ENCODE measurements around the gene CPTP.

The CPTP gene

DNA sequence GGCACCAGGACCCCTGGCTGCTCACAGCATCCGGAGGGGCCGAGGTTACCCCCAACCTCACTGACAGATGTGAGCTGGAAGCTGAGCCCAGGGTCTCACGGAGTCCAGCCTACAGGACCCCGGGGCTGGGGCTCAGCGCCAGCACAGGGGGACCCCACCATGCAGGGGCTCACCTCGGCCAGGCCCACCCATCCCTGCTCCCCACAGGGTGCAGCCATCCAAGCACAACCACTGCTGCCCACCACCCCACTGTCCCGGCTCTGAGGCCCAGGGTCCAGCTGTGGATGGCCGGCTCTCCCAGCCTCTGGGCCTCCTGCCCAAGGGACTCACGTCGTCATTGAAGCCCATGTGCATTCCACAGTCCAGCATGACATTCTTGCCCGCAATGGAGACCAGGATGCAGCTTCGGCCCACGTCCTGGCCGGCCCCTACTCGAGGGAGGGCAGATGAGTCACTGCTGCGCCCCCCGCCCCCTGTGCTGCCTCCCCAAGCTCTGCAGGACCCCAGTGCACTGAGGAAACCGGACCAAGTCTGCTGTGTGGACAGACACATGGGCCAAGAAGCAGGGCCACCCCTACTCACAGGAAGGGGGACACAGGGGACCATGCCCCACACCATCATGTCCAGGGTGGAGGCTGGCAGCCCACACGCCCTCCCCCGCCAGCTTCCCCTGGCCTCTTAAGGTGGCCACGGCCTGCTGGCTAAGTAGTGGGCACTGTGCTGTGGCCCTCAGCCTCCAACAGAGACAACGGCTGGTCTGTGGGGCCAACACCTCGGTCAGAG lies 3.7 kb upstream of the CPTP start:
- DNase-seq: no peak

GRCh38 chr1:1321477-1321876 lies 3.1 kb upstream of the CPTP start:
- DNase-seq: no peak

DNA sequence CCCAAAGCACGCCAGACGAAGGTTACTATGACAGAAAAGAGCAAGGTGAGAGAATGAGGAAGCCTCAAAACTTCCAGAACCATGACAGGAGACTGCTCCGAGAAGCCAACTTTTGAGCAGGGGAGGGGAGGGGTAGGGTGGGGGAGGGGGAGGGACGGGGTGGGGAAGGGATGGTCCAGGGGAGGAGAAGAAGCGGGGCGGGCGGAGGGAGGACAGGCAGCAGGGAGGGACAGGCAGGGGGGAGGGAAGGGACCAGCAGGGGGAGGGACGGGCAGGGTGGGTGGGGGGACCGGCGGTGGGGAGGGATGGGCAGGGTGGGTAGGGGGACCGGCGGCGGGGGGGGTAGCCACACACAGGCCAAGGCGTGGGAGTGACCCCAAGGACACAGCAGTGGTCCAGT lies 2.2 kb upstream of the CPTP start:
- no peak for DNase-seq

DNA sequence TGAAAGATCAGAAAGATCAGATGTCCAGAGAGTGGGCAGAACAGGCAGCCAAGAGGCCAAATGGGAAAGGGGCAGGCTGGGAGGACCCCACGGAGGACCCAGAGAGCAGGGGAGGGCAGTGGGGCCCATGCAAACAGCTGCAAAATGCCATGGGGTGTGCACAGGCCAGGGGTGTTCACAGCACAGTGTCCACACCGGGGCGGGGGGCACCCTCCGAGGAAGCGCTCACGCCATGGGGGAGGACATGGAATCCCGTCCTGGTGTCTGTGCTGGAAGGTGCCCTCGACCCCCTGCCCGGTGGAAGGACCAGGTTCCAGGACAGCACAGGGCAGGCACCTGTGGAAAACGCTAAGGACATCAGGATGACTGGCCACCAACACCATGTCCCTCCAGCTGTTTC lies 1.6 kb upstream of the CPTP start:
- no peak for DNase-seq

DNA sequence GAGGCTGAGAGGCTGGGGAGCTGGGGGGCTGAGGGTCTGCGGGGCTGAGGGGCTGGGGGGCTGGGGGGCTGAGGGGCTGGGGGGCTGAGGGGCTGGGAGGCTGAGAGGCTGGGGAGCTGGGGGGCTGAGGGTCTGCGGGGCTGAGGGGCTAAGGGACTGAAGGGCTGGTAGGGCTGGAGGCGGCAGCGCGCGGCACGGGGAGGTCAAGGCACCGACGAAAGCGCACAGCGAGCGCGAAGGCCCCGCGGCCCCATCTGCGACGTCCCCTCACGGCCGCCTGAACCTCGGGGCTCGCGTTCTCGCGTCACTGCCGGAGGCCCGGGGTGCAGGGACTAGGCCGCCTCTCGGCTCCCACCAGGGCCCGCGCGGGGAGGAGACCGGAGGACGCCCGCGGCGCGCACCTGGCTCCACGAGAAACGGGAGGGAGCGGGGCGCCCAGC lies 498 bp upstream of the CPTP start:
- DNase-seq: no peak

DNA sequence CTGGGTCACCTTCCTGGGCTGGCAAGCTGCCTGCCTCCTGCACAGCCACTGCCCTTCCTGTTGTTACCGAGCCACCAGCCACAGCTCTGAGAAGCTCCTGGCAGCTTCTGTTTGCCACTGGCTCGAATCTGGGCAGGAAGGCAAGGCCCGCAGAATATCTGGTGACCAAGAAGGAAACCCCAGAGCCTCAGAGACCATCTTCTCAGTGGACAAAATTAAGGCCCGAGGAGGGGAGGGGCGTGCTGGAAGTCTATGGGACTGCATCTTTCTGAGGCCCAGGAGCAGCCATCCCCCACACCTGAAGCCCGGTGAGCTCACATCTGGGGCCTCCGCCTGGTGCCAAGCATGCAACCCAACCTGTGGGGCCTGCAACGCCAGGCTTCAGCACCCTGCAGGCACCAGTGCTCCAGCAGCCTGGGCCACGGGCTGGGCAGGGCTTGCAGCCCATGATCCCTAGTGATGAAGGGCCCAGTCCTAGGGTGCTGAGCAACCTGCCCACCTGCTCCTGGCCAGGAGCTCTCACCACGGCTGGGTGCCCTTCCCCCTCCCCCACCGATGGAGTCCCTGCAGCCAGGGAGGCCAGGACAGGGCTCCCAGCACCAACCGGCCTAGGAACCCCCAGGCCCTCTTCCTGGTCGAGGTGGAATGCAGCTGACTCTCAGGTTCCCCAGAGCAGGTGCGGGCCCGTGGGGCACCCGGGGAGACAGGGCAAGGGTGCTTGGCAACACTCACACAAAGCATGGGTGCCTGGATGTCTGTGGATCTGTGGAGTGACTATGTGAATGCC lies 879 bp downstream of the CPTP start:
- DNase-seq: peak in 1 of 2 donors; percentile 19

DNA sequence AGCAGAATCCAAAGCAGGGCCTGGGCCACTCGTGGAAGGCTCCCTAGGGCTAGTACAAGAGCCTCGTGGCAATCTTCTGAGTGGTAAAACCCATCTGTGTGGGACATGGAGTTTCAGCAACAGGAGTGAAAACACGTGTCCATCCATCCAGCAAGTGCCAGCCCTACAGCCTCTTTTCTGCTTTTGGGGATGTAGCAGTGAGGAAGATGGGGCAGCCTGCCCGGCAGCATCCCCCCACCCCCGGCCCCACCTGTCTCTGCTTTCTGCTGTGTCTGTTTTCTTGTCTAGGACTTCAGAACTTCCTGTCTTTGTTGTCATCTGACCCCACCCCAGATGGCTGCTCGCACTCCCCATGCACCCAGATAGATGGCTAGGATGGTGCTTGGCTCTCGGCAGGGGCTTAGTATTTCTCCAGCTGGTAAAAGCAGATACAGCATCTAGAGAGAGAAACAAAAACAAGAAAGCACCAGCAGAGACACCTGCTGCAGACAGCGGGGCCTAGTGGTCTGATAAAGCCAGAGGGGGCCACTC lies 1.5 kb downstream of the CPTP start:
- DNase-seq: no peak

GRCh38 chr1:1327291-1327690 lies 2.7 kb downstream of the CPTP start:
- DNase-seq: no peak

- no peak for DNase-seq
Measured at GRCh38 chr1:1328254-1328653, 3.7 kb downstream of the CPTP start.

DNA sequence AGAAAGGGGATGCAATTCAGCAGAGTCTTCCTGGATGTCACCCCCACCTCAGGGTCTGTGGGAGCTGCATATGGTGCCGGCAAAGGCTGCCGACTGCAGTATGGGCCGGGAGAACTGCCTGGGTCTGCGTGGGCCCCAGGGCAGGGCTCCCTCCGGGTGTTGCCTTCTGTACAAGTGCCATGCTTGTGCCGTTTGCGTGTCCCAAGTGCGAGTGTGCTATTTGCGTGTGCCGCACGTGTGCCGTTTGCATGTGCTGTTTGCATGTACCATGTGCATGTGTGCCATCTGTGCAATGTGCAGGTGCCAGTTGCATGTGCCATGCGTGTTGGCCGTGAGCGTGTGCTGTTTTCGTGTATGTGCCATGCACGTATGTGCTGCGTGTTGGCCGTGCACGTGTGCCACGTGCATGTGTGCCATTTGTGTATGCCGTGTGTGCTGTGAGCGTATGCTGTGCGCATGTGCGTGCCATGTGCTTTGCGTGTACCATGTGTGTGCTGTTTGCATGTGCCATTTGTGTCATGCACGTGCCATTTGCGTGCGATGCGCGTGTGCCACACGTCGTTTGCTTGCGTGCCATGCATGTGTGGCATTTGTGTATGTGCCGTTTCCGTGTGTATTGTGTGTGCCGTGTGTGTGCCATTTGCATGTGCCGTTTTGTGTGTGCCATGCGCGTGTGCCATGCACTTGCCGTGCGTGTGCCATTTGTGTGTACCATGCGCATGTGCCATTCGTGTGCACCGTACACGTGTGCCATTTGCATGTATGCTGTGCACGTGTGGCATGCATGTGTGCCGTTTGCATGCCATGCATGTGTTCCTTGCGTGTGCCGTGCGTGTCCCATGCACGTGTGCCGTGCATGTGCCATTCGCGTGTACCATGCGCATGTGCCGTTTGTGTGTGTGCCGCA lies 5.0 kb downstream of the CPTP start:
- no peak for DNase-seq

DNA sequence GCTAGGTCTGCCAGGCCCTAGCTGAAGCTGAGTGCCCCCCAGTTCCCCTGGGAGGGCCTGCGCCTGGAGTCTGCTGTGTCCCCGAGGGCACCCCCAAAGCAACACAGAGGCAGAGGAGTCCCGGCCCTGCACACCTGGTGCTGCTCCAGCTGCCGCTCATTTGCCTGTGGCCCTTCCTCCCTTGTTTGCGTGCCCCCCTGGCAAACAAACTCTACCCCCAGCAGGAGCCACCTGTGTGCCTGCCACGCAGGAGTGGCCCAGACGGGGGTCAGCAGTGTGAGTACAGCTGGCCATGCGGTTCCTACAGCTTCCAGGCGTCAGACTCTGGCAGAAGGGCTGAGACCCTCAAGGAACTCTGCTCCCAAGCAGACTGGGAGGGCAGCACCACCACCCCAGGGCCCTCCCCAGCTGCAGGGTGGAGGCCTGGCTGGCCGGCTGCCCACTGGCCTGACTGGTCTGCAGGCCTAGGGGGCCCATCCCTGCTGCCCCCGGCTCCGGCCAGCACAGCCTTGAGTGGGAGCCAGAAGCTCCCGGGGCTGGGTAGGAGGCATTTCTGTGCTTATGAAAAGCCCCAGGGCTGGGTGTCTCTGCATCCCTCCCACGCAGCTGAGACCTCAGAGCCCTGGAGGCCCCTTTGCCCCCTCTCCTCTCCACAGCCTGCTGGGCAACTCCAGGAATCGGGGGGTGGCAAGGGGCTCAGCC lies 5.9 kb downstream of the CPTP start:
- DNase-seq: no peak

GRCh38 chr1:1331068-1331965 lies 6.7 kb downstream of the CPTP start, which contains the start of gene TAS1R3:
Gene TAS1R3 (plus strand): TSS chr1:1331280. CDS start chr1:1331346, 66 bp downstream.
- DNase-seq: no peak

GRCh38 chr1:1332031-1332755 lies 7.6 kb downstream of the CPTP start:
- no peak for DNase-seq

DNA sequence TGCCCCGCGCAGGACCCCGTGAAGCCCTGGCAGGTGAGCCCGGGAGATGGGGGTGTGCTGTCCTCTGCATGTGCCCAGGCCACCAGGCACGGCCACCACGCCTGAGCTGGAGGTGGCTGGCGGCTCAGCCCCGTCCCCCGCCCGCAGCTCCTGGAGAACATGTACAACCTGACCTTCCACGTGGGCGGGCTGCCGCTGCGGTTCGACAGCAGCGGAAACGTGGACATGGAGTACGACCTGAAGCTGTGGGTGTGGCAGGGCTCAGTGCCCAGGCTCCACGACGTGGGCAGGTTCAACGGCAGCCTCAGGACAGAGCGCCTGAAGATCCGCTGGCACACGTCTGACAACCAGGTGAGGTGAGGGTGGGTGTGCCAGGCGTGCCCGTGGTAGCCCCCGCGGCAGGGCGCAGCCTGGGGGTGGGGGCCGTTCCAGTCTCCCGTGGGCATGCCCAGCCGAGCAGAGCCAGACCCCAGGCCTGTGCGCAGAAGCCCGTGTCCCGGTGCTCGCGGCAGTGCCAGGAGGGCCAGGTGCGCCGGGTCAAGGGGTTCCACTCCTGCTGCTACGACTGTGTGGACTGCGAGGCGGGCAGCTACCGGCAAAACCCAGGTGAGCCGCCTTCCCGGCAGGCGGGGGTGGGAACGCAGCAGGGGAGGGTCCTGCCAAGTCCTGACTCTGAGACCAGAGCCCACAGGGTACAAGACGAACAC lies 8.3 kb downstream of the CPTP start:
- DNase-seq: no peak

- DNase-seq: no peak
Measured at GRCh38 chr1:1333551-1334241, 9.1 kb downstream of the CPTP start.

DNA sequence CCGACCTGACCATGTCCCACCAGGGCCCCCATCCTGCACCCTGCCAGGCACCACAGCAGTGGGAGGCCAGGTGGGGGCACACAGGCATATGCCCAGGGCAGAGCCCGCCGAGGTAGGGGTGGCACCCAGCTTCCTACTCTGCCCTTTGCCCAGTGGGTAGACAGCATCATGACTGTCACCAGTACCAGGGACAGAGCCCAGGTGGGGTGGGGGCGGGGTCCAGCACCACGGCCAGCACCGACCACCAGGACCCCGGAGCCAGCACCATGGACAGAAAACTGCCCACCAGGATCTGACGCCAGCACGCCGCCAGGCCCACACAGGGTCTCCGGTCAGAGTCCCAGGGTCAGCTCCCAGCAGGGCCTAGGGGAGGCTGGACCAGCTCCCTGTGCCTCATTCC lies 10.2 kb downstream of the CPTP start:
- DNase-seq: no peak

- no peak for DNase-seq
Measured at GRCh38 chr1:1335283-1335682, 10.7 kb downstream of the CPTP start.

DNA sequence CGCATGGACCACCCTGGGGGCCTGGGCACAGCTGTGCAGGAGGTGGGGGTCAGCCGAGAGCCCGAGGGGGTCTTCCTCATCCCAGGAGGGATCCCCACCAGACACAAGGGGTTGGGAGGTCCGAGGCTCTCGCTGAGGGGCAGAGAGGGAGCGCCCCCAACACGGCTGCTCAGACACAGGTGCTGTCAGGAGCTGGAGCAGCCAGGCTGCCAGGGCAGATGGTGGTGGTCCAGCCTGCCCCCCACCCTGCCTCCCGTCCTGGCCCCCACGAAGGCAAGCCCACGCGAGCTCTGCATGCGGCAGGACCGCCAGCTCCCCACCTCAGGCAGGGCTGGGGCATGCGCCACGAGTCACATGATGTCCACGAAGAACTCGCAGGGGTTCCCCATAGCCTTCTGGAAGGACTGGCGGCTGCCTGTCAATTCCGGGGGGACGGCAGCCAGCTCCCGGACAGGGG lies 11.2 kb downstream of the CPTP start:
- no peak for DNase-seq

DNA sequence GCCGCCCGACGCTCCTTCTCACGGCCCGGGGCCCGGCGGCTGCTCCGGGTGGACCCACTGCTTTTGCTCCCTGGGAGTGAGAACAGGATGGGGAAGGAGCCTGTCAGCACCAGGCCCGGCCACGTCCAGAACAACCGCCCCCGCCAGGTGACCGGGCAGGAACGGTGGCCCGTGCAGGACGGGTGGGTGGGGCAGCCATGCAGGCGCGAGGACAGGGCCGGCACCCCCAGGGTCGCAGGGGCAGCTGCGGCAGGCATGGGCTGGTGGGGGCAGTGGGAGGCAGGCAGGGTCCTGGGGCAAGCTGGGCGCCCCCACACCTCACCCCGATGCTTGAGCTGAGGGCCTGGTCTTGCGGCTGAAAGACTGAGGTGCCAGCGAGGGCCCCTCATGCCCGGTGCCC lies 11.8 kb downstream of the CPTP start:
- DNase-seq: no peak
